HCT116 (cell line): ENCODE data around the gene ADAMTS6.

ENCODE experiments used
- ATF3 ChIP-seq: IDR thresholded peaks from 2 replicates; pipeline ENCODE4 v1.6.1; 2012
- EZH2 ChIP-seq: fragments of 200-600 bp; sonication (generic); IDR thresholded peaks from 2 replicates; pipeline ENCODE4 v1.6.1; 2017; ENCODE audit warnings: antibody characterized with exemption, mixed run types
- EZH2phosphoT487 ChIP-seq: fragments of 200-600 bp; IDR thresholded peaks from 2 replicates; pipeline ENCODE4 v1.6.1; 2018; ENCODE audit warnings: antibody characterized with exemption, borderline replicate concordance
- JUND ChIP-seq: IDR thresholded peaks from 2 replicates; pipeline ENCODE4 v1.6.1; 2012
- POLR2A ChIP-seq: IDR thresholded peaks from 2 replicates; pipeline ENCODE4 v1.7.0; 2011; ENCODE audit warnings: borderline replicate concordance; ENCODE audit not compliant: insufficient read depth, insufficient read length; ENCODE audit errors: extremely low read depth
- POLR2AphosphoS5 ChIP-seq: IDR thresholded peaks from 2 replicates; pipeline ENCODE4 v1.6.1; 2011; ENCODE audit warnings: mild to moderate bottlenecking, low read depth, low read length, moderate library complexity
- RAD21 ChIP-seq: IDR thresholded peaks from 2 replicates; pipeline ENCODE4 v1.6.1; 2012; ENCODE audit warnings: low read depth, mild to moderate bottlenecking
- SIN3A ChIP-seq: IDR thresholded peaks from 2 replicates; pipeline ENCODE4 v1.6.1; 2012; ENCODE audit warnings: low read depth
- TCF7L2 ChIP-seq: IDR thresholded peaks from 2 replicates; pipeline ENCODE4 v1.7.0; 2011; ENCODE audit warnings: borderline replicate concordance, inconsistent platforms; ENCODE audit not compliant: insufficient read depth, insufficient read length; ENCODE audit errors: extremely low read depth
- TF ChIP-seq, protein P1 (sequence below), 3 experiments: fragments of 200-600 bp in 1 of 3; sonication (generic) in 1 of 3; IDR thresholded peaks in 2 of 3; conservative IDR thresholded peaks in 1 of 3; 2 replicates each; pipeline ENCODE4 v1.5.1; 2012 to 2017; ENCODE audit warnings: low read depth in 2 of 3, low read length in 2 of 3, antibody characterized with exemption in 1 of 3, borderline replicate concordance in 1 of 3, control low read depth in 1 of 3, mild to moderate bottlenecking in 1 of 3, mixed read lengths in 1 of 3, mixed run types in 1 of 3, moderate library complexity in 1 of 3; ENCODE audit not compliant: insufficient read depth in 1 of 3
- TF ChIP-seq, protein P2 (sequence below): IDR thresholded peaks from 2 replicates; pipeline ENCODE4 v1.6.1; 2012; ENCODE audit warnings: low read depth
- TF ChIP-seq, protein P3 (sequence below): IDR thresholded peaks from 2 replicates; pipeline ENCODE4 v1.6.1; 2011; ENCODE audit warnings: mild to moderate bottlenecking, low read length, moderate library complexity; ENCODE audit not compliant: insufficient replicate concordance; ENCODE audit errors: extremely low read depth
- TF ChIP-seq, protein P4 (sequence below): IDR thresholded peaks from 2 replicates; pipeline ENCODE4 v1.6.1; 2012

- TF ChIP-seq EZH2 (no peak), POLR2AphosphoS5 (no peak), TCF7L2 (no peak), POLR2A (no peak), EZH2phosphoT487 (no peak), ATF3 (no peak), SIN3A (no peak), RAD21 (no peak), JUND (no peak)
- TF ChIP-seq, protein P1, sequence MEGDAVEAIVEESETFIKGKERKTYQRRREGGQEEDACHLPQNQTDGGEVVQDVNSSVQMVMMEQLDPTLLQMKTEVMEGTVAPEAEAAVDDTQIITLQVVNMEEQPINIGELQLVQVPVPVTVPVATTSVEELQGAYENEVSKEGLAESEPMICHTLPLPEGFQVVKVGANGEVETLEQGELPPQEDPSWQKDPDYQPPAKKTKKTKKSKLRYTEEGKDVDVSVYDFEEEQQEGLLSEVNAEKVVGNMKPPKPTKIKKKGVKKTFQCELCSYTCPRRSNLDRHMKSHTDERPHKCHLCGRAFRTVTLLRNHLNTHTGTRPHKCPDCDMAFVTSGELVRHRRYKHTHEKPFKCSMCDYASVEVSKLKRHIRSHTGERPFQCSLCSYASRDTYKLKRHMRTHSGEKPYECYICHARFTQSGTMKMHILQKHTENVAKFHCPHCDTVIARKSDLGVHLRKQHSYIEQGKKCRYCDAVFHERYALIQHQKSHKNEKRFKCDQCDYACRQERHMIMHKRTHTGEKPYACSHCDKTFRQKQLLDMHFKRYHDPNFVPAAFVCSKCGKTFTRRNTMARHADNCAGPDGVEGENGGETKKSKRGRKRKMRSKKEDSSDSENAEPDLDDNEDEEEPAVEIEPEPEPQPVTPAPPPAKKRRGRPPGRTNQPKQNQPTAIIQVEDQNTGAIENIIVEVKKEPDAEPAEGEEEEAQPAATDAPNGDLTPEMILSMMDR (IDR thresholded peaks at IDR 0.05 in 2 of 3, conservative IDR thresholded peaks at IDR 0.05 in 1 of 3; ENCODE audit: borderline replicate concordance in 1 of 3, insufficient read depth in 1 of 3, low read depth in 2 of 3, low read length in 2 of 3), result no peak
- TF ChIP-seq, protein P2, sequence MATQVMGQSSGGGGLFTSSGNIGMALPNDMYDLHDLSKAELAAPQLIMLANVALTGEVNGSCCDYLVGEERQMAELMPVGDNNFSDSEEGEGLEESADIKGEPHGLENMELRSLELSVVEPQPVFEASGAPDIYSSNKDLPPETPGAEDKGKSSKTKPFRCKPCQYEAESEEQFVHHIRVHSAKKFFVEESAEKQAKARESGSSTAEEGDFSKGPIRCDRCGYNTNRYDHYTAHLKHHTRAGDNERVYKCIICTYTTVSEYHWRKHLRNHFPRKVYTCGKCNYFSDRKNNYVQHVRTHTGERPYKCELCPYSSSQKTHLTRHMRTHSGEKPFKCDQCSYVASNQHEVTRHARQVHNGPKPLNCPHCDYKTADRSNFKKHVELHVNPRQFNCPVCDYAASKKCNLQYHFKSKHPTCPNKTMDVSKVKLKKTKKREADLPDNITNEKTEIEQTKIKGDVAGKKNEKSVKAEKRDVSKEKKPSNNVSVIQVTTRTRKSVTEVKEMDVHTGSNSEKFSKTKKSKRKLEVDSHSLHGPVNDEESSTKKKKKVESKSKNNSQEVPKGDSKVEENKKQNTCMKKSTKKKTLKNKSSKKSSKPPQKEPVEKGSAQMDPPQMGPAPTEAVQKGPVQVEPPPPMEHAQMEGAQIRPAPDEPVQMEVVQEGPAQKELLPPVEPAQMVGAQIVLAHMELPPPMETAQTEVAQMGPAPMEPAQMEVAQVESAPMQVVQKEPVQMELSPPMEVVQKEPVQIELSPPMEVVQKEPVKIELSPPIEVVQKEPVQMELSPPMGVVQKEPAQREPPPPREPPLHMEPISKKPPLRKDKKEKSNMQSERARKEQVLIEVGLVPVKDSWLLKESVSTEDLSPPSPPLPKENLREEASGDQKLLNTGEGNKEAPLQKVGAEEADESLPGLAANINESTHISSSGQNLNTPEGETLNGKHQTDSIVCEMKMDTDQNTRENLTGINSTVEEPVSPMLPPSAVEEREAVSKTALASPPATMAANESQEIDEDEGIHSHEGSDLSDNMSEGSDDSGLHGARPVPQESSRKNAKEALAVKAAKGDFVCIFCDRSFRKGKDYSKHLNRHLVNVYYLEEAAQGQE, result no peak
- TF ChIP-seq, protein P3, sequence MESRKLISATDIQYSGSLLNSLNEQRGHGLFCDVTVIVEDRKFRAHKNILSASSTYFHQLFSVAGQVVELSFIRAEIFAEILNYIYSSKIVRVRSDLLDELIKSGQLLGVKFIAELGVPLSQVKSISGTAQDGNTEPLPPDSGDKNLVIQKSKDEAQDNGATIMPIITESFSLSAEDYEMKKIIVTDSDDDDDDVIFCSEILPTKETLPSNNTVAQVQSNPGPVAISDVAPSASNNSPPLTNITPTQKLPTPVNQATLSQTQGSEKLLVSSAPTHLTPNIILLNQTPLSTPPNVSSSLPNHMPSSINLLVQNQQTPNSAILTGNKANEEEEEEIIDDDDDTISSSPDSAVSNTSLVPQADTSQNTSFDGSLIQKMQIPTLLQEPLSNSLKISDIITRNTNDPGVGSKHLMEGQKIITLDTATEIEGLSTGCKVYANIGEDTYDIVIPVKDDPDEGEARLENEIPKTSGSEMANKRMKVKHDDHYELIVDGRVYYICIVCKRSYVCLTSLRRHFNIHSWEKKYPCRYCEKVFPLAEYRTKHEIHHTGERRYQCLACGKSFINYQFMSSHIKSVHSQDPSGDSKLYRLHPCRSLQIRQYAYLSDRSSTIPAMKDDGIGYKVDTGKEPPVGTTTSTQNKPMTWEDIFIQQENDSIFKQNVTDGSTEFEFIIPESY, result no peak
- TF ChIP-seq, protein P4, sequence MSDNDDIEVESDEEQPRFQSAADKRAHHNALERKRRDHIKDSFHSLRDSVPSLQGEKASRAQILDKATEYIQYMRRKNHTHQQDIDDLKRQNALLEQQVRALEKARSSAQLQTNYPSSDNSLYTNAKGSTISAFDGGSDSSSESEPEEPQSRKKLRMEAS, result no peak
Observed at GRCh38 chr5:65305913-65306312, 175.8 kb downstream of the ADAMTS6 start.
